Epidermal melanocyte (primary cell): ENCODE results near the gene ATP4A.

Source experiments
- DNase-seq: peaks from one replicate; pipeline ENCODE4 v3.0.0; 2011; ENCODE audit warnings: low spot score; ENCODE audit not compliant: insufficient read length

ATP4A gene

DNA sequence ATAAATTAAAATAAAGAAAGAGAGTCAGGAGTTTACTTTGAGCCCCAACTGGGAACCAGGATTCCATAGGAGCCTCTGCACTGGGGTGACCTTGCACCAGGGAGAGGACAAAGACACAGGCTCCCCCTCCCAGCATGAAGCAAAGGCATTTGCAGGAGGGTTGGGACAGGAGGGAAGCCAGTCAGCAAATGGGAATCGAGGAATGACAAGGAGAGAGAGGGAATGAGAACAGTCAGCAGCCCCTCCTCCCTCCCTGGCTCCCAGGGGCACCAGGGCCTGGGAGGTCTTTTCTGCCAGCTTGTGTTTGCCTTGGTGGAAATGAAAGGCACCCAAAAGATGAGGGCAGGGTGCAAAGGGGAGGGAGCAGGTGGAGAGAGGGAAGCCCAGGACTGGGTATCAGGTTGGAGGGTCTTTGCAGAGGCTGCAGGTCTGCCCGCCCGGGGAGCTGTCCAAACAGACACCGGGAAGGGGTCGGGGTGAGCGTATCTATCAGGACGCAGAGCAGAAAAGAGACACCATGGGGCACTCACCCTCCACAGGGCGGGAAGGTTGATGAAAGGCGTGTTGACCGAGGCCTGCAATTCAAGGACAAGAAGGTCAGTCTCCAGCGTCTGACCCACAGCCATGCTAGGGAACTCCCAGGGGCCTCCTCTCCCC is 39.1 kb downstream of the ATP4A start:
- no peak for DNase-seq

DNA sequence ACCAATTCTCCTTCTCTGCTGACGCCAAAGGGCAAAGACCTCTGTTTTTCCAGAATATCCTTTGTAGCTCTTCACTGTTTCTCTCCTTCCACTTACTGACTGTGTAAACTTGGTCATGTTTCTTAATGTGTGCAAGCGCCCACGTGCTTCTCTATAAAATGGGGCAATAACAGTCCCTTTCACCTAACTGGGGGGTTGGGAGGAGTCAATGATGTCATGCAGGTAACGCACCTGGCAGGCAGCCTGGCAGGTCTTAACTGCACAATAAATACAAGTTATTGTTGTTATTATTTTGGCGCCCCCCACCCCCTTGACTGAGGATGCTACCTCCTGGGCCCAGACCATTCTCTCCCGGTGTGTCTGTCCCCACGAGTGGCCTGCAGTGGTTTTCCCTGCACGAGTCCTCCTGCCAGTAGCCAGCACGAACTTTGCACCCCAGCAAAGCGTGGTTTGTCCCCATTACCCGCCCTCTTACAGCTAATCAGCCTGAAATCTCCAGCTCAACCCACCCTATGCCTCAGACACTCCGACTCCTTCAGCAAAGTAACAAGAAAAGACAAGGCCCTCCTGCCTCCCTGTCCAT is 40.6 kb downstream of the ATP4A start:
- DNase-seq = no peak

DNA sequence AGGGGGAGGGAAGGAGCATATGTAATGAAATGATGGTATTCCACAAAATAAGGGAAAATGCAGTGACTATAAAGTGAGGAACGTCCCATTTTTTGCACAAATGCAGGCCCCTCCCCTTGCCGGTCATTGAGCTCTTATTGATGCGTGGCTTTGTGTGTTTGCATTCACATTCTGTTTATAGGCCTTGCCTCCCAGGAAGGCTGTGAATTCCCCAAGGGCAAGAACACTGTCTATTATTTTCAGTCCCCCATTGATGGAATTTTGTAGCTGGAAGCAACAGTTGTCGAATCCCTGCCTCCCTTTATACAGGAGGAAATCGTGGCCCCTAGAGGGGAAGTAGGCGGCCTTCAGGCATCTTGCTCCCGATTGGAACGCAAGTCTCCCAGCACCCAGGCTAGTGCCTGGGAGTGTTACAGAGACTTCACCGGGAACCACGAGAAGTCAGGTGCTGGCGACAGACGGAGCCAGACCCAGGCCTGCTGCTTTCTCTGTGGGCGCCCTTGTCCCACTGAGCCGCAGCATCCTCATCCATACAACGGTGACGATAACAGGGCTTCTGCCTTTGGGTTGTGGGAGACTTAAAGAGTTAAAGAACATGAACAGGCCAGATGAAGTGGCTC is 42.2 kb downstream of the ATP4A start:
- no peak for DNase-seq

DNA sequence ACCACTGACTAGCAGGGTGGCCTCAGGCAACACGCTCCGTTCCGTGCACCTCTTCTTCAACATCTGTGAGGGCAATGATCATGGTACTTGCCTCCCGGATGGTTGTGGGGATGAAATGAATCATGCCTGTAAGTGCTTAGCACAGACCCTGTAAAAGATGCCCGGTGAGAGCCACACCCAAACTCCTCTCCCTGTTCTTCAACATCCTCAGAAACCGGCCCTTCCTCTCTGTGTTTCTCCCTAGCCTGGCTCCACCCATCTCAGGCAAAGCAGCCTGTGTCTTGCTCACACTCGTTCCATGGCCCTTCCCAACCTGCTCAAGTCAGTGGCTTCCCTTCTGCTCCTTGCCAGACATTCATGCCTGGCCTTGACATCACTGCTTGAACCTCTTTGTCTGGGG is 44.2 kb downstream of the ATP4A start:
- no peak for DNase-seq

DNA sequence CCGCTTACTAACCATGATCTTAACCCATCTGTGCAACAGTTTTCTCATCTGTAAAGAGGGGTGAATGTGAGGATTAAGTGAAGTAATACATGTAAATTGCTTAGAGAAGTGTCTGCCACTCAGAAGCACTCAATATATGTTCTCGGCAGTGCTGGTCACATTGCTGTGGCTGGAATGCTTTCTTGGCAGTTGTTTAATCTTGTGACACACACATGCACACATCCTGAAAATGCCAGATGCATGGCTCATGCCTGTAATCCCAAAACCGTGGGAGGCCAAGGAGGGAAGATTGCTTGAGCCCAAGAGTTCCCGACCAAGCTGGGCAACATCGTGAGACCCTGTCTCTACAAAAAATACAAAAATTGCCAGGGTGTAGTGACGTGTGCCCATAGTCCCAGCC is 45.1 kb downstream of the ATP4A start:
- peak; percentile 92 for DNase-seq

DNA sequence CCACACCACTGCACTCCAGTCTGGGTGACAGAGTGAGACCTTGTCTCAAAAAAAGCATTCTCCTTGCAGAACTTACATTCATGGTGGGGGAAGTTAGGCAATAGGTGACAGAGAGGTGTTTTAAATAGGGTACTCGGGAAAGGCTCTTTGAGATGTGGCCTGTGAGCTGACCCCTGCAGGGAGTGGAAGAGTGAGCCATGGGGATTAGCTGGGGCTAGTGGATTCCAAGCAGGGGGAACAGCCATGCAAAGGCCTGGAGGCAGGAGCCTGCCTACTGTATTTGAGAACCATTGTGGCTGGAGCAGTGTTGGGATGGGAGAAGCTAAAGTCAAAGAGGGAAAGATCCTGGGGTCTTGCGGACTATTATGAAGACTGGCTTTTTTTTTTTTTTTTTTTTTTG is 46.1 kb downstream of the ATP4A start:
- no peak for DNase-seq

DNA sequence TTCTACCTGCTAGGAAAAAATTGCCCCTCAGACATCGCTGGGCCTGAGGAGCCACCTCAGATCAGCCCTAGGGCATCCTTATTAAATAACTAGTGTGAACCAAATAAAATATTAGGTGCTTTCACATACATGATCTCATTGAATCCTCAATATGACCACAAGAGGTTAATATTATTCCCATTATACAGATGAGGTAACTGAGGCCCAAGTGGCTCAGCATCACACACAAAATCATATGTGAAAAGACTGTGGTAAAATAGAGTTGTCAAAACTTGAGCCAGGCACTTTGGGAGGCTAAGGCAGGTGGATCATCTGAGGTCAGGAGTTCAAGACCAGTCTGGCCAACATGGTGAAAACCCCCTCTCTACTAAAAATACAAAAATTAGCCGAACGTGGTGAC is 47.1 kb downstream of the ATP4A start:
- no peak for DNase-seq

DNA sequence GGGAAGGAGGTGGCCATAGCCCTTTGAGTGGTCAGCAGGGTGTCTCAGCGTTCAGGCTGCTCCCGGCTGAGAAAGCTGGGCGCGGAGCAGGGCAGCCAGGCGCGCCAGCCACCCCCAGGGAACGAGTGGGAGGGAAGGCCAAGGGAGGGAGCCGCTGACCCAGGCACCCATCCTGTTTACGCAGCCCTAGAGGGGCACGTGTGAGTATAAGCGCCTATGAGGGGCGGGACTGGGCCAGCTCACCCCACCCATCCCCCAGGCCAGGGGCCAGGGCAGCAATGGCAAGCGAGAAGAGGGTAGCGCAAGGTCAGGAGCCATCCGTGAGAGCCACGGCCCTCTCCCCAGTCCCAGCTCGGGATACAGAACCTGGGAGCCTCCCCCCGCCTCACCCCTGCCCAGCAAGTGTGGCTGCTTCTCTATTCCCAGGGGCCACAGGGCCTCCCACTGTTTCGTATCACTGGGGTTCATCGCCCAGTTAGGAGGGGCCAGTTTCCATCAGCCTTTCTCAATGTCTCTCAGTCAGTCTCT is 49.1 kb downstream of the ATP4A start:
- no peak for DNase-seq

DNA sequence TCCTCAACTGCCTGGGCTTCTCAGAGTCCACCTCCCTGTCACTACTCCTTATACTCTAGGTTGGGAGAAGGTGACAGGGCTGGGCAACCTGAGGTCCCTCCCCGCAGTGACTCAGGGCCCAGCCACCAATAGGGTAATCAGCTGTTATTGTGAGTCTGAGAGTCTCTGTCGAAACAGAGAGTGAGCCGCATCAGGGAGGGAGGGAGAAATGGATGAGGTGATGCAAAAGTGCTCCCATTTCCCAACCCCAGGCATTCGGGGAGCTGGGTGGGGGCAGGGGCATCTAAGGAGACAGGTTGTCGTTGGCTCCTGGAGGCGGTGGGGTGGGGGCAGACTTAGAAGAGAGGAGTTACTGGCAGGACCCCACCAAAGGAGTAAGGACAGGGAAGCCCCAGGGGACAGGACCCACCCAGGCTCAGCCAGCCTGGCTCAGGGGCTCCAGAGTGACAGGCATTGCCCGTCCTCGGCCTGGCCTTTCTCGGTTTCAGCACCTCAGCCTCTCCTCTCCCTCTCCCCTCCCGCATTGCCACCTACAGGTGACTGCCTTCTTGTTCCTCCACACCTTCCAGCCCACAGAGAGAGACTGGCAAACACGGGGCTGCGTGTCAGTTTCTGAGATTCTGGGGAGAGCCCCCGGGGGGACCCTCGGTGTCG is 49.7 kb downstream of the ATP4A start, which contains the start of gene DMKN:
Gene DMKN, minus strand, starts transcription at position 22 of the 654 bp plus-strand sequence. CDS start 174 bp downstream, outside the sequence.
- no peak for DNase-seq

DNA sequence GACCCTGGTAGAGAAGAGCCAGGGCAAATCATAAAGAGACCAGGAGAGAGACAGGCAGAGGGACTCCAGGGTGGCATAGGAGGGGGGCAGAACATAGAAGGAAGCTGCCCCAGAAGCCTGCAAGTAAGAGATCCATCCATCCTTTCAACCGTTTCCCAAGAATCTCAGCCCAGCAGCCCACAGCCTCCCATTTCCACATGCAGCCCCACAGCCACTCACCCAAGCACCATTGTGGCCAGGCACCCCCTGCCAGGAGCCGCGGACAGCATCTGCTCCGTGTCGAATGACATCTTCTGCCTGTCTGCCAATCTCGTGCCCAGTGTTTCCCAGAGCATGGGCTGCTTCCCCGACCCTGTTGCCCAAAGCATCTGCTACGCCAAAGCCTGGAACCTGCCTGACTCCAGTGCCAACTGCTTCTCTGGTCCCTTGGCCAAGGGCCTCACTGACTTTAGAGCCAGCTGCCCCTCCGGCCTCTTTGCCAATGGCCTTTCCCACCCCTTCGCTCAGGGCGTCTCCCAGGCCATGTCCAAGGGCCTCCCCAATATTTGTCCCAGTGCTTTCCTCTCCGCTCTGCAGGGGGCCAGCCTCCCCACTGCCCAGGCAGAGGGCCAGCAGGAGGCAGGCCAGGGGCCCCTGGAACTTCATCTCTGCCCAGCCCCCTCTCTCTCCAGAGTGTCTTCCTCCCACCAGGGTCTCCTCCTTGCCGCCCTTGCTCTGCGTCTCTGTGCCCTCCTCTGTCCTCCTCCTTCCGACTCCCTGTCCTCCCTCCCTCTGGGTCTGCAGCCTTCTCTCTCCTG is 50.4 kb downstream of the ATP4A start:
- DNase-seq = no peak

DNA sequence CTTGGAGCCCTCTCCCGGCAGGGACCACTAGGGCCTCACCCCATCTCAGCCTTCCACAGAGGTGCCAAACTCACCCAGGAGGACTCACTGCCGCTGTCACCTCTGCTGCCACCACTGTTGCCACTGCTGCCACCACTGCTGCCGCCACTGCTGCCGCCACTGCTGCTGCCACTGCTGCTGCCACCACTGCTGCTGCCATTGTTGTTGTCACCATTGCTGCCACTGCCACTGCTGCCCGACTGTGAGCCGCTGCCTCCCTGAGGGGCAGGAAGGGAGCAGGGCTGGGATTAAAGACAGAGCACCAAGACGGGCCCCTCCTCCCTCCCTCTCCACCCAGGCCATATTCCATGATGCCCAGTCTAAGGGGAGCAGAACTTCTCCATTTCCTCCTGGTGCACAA is 52.1 kb downstream of the ATP4A start:
- no peak for DNase-seq

DNA sequence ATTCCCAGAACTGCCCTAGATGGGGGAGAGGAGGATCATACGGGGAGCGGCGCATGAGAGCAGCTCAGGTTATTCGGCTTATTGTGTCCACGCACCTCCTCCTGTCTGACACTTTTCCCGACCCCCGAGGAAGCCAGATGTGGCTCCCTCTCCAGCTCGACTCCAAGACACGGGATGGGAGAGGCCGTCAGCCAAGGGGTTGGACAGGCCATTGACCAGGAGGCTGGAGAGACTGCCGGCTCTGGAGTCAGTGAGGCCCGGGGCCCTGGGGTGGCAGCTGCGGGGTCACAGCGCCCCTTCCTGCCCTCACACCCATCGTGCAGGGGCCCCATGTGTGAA is 52.9 kb downstream of the ATP4A start:
- DNase-seq = no peak

DNA sequence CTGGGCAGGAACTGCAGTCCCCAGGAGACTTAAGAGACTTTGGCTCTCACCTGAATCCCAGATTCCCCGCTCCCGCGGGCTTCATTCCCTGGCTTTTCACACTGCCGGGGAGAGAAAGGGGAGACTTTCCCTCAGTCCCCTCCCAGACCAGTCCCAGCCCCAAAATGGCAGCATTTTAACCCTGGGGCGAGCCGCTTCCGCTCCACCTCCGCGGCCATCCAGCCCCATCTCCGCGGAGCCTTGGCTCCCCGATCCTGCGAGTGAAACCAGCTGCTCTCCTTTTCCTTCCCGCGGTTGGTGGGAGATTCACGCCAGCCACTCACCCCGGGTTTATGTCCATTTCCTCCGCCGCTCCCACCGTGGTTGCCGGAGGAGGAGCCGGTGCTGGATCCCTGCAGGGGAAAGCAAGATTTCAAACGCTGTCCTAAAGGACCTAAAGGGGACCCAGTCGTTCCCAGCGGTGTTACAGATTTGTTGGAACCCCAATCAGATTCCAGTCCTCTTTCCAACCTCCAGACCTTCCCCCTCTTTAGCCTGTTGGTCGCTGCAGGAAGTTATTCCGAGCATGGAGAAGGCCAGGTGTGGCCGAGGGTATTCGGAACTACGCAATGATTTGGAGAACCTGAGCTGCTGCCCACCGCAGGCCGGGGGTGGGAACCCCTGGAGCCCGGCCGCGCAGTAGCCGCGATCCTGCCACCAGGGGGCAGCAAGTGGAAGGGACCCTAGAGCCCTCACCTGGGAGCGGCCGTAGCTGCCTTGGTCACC is 53.4 kb downstream of the ATP4A start:
- peak; percentile 67 for DNase-seq

DNA sequence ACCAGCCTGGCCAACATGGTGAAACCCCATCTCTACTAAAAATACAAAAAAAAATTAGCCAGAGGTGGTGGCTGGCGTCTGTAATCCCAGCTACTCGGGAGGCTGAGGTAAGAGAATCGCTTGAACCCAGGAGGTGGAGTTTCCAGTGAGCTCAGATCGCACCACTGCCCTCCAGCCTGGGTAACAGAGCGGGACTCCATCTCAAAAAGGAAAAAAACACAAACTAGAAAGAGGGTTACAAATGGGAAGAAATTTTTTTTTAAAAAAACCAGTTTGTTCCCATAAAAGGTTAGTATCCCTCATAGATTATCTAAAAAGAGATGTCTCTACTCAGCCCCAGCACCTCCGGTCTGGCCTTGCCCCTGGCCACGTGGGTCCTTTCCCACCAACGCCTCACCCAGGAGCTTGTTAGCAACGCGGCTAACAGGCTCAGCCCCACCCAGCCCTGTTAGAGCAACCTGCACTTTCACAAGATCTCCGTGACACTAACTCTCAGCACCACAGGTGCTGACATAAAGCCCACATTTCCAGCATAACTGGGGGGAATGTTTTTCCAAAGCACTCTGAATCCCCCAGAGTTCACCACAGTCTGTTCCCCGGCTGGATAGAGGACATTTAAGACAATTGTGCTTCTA is 54.3 kb downstream of the ATP4A start:
- no peak for DNase-seq

DNA sequence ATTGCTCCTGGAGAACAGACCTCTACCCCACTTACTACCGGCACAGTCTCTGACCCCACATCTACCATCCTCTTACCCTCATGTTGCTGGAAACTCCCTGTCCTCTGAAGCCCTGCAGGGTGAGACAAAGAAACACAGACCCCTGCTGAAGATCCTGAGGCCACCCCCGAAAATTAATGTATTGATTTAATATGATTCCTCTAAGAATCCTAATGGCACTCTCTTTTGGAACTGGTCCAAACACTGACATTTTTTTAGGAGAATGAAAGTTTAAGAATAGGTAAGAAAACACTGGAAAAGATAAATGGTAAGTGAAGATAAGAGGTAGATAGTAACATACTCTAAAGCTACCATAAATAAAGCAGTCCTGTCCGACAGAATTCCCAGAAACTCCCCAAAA is 55.3 kb downstream of the ATP4A start:
- DNase-seq = no peak

DNA sequence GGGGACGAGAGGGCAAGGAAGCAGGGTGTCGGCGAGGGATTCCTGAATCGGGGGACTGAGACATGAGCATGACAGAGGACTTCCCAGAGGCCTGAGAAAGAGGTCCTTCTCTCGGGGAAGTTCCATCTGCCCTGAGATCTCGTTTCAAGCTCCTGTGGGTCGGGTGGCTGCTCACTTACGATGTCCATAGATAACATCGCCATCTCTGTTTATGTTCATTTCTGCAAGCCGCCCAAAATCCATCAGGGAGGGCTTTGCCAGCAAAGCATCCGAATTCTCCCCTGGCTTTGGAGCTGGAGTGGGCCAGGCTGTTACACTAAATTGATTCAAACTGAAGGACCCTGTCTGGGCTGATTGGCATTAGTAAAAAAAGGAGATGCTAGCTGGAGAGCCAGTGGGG is 55.9 kb downstream of the ATP4A start:
- no peak for DNase-seq

DNA sequence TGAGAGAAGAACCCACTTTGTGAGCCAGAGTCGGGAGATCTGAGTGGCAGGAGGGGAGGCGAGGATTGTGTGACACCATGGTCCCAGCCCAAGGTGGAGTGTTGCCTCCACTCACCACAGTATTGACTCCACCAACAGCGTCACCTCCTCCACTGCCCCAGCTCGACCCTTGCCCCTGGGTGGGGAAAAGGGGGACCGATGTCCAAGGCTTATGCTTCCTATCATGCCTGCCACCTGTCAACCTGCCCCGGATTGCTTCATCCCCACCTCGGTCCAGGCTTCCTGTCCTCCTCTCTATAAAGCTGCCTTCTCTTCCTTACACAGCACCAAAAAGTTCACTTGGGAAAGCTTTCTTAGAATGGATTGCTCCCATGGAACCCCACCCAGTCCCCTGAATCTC is 57.4 kb downstream of the ATP4A start:
- no peak for DNase-seq

DNA sequence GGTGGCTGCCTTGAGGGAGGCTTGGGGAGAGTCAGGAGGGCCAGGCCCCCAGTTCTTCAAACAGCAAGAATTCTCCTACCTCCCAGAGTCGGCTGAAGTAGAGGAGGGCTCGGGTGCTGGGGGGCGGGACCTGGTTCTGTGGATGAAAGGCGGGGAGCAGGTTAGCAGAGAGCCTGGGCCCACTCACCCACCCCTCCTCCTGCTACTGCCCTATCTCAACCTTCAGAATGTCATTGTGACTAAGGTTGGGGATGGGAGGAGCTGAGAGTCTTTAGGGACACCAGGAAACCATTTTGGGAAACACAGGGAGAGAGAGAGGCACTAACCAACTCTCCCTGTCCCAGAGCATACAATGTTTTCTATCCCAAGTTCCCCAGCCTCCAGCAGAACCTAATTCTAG is 60.7 kb downstream of the ATP4A start:
- no peak for DNase-seq

DNA sequence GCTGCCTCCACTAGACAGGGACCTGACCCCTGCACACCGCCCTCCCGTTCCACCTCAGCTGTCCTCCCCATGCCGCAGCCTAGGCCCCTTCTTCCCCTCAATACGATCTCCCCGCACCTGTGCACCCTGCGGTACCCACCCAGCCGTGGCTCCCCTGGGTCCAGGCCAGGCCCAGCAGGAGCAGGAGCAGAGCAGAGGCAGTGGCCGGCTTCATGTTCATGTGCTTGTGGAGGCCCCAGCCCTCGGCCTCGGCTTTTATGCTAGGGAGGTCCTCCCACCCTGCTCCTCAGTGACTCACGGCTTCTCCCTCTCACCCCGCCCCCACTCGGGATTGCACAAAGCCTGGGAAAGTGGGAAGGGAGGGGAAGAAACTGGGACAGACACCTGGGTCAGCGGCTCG is 61.8 kb downstream of the ATP4A start:
- no peak for DNase-seq

DNA sequence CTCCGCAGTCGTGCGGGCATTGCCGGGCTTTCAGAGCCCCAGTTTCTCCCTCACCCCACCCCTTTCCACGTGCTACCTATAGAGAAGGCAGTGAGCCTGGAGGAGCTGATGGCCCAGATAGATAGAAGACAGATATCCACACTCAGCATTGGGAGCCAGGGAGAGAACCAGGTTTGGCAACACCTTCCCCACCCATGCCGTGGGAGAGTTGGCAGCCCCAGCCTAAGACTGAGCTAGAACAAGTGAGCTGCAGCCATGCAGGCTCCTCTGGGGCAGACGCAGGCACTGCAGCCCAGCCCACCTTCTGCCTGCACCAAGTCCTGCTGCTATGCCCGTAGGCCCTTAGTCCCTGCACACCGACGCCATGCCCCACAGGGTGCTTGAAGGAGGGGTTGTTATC is 62.8 kb downstream of the ATP4A start:
- DNase-seq = no peak
